PC-9 (cell line): Measurements from ENCODE around the gene HSPBP1.

Source experiments
- CTCF ChIP-seq: fragments of 200-600 bp; sonication (generic); conservative IDR thresholded peaks from 2 replicates; pipeline ENCODE4 v1.6.1; 2017; ENCODE audit warnings: mixed run types, antibody characterized with exemption, mild to moderate bottlenecking, moderate library complexity
- EZH2 ChIP-seq: fragments of 200-600 bp; sonication (generic); IDR thresholded peaks from 2 replicates; pipeline ENCODE4 v1.8.0; 2017; ENCODE audit warnings: antibody characterized with exemption, low read depth

- TF ChIP-seq CTCF, result no peak
- TF ChIP-seq EZH2, result no peak
Measured at GRCh38 chr19:55270172-55270942, 9.6 kb downstream of the HSPBP1 start.
